ENCODE results near the gene GPBP1.

DNA sequence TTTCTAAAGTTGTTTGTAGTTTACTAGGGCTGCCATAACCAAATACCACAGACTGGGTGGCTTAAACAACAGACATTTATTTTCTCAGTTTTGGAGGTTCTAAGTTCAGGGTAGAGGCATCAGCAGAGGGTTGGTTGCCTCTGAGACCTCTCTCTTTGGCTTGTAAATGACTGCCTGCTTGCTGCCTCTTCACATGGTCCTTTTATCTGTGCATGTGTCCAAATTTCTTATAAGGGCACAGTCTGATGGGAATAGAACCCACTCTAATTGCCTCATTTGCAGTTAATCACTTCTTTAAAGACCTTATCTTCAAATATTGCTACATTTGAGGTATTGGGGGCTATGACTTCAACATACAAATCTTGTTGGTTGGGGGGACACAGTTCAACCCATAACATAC is 36.8 kb downstream of the GPBP1 start:
- no peak for TF ChIP-seq EZH2 (IDR thresholded peaks at IDR 0.05; ENCODE audit: borderline replicate concordance, insufficient read depth, low read length, poor library complexity, severe bottlenecking)
- TF ChIP-seq CTCF (IDR thresholded peaks at IDR 0.05; ENCODE audit: poor library complexity, severe bottlenecking), result no peak
- no peak for TF ChIP-seq RAD21 (conservative IDR thresholded peaks at IDR 0.05)
- TF ChIP-seq TAF1 (IDR thresholded peaks at IDR 0.05; ENCODE audit: low read depth), result no peak
- TF ChIP-seq REST (IDR thresholded peaks at IDR 0.05; ENCODE audit: borderline replicate concordance), result no peak
- TF ChIP-seq POLR2AphosphoS5 (IDR thresholded peaks at IDR 0.05), result no peak
- TF ChIP-seq EP300 (conservative IDR thresholded peaks at IDR 0.05; ENCODE audit: poor library complexity, severe bottlenecking), result no peak
- no peak for TF ChIP-seq SMC3 (conservative IDR thresholded peaks at IDR 0.05; ENCODE audit: poor library complexity)
- TF ChIP-seq MXI1 (conservative IDR thresholded peaks at IDR 0.05; ENCODE audit: poor library complexity, severe bottlenecking), result no peak

Data from neural cell (in vitro differentiated cells).